ENCODE results near the gene LRMDA.

LRMDA gene

GRCh38 chr10:76318211-76318610, 886.8 kb downstream of the LRMDA start:
- no peaks in the 10 kb centered on the region for H3K9me3 ChIP-seq (ENCODE audit: insufficient read depth, low read depth, low read length)
- H3K9me2 ChIP-seq (replicated peaks; ENCODE audit: low read depth, low read length) = no peaks in the 10 kb centered on the region
- H3K36me3 ChIP-seq (ENCODE audit: insufficient read depth, low read length) = no peaks in the 10 kb centered on the region
- no peaks in the 10 kb centered on the region for H3K27me3 ChIP-seq (ENCODE audit: insufficient read depth, low read length, poor library complexity, severe bottlenecking)
- no peak overlapping the region for H3K4me2 ChIP-seq (ENCODE audit: low read depth, low read length, poor library complexity, severe bottlenecking)
- H2AFZ ChIP-seq (ENCODE audit: low read length) = no peak overlapping the region
- no peaks in the 10 kb centered on the region for H4K20me1 ChIP-seq (ENCODE audit: insufficient read depth, low read length, poor library complexity, severe bottlenecking)
- H3K4me1 ChIP-seq (ENCODE audit: insufficient read depth, low read length, poor library complexity, severe bottlenecking) = no peaks in the 10 kb centered on the region
- H3K79me2 ChIP-seq (ENCODE audit: insufficient read depth, low read length) = no peaks in the 10 kb centered on the region
- H3K9ac ChIP-seq (ENCODE audit: low read depth, low read length, poor library complexity, severe bottlenecking) = no peak overlapping the region
- no peak overlapping the region for H3K4me3 ChIP-seq (ENCODE audit: low read length, poor library complexity, severe bottlenecking)
- no peak for TF ChIP-seq EZH2phosphoT487 (IDR thresholded peaks at IDR 0.05; ENCODE audit: borderline replicate concordance)
- TF ChIP-seq, protein P1, sequence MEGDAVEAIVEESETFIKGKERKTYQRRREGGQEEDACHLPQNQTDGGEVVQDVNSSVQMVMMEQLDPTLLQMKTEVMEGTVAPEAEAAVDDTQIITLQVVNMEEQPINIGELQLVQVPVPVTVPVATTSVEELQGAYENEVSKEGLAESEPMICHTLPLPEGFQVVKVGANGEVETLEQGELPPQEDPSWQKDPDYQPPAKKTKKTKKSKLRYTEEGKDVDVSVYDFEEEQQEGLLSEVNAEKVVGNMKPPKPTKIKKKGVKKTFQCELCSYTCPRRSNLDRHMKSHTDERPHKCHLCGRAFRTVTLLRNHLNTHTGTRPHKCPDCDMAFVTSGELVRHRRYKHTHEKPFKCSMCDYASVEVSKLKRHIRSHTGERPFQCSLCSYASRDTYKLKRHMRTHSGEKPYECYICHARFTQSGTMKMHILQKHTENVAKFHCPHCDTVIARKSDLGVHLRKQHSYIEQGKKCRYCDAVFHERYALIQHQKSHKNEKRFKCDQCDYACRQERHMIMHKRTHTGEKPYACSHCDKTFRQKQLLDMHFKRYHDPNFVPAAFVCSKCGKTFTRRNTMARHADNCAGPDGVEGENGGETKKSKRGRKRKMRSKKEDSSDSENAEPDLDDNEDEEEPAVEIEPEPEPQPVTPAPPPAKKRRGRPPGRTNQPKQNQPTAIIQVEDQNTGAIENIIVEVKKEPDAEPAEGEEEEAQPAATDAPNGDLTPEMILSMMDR (conservative IDR thresholded peaks at IDR 0.05; ENCODE audit: low read length) = no peak
- H3F3A ChIP-seq (ENCODE audit: low read depth) = no peaks in the 10 kb centered on the region

GRCh38 chr10:76319661-76320060, 888.2 kb downstream of the LRMDA start:
- no peak overlapping the region for H3K9ac ChIP-seq (ENCODE audit: low read depth, low read length, poor library complexity, severe bottlenecking)

GRCh38 chr10:76324283-76324682, 892.9 kb downstream of the LRMDA start:
- H3F3A ChIP-seq (ENCODE audit: low read depth) = no peaks in the 10 kb centered on the region
- no peaks in the 10 kb centered on the region for H3K9me2 ChIP-seq (replicated peaks; ENCODE audit: low read depth, low read length)
- no peaks in the 10 kb centered on the region for H4K20me1 ChIP-seq (ENCODE audit: insufficient read depth, low read length, poor library complexity, severe bottlenecking)
- no peak overlapping the region for H3K9ac ChIP-seq (ENCODE audit: low read depth, low read length, poor library complexity, severe bottlenecking)
- H3K4me3 ChIP-seq (ENCODE audit: low read length, poor library complexity, severe bottlenecking) = no peak overlapping the region
- no peaks in the 10 kb centered on the region for H3K79me2 ChIP-seq (ENCODE audit: insufficient read depth, low read length)
- H2AFZ ChIP-seq (ENCODE audit: low read length) = no peak overlapping the region
- no peaks in the 10 kb centered on the region for H3K9me3 ChIP-seq (ENCODE audit: insufficient read depth, low read depth, low read length)
- H3K4me2 ChIP-seq (ENCODE audit: low read depth, low read length, poor library complexity, severe bottlenecking) = no peak overlapping the region
- H3K36me3 ChIP-seq (ENCODE audit: insufficient read depth, low read length) = no peaks in the 10 kb centered on the region
- no peaks in the 10 kb centered on the region for H3K4me1 ChIP-seq (ENCODE audit: insufficient read depth, low read length, poor library complexity, severe bottlenecking)
- no peak for TF ChIP-seq EZH2phosphoT487 (IDR thresholded peaks at IDR 0.05; ENCODE audit: borderline replicate concordance)
- TF ChIP-seq, protein P1 (conservative IDR thresholded peaks at IDR 0.05; ENCODE audit: low read length) = no peak
- no peaks in the 10 kb centered on the region for H3K27me3 ChIP-seq (ENCODE audit: insufficient read depth, low read length, poor library complexity, severe bottlenecking)

More at GRCh38 chr10:76319661-76320060, 888.2 kb downstream of the LRMDA start:
- H3K27me3 ChIP-seq (ENCODE audit: insufficient read depth, low read length, poor library complexity, severe bottlenecking) = no peaks in the 10 kb centered on the region
- no peak overlapping the region for H3K4me2 ChIP-seq (ENCODE audit: low read depth, low read length, poor library complexity, severe bottlenecking)
- TF ChIP-seq EZH2phosphoT487 (IDR thresholded peaks at IDR 0.05; ENCODE audit: borderline replicate concordance) = no peak
- TF ChIP-seq, protein P1 (conservative IDR thresholded peaks at IDR 0.05; ENCODE audit: low read length) = no peak
- no peak overlapping the region for H2AFZ ChIP-seq (ENCODE audit: low read length)
- no peaks in the 10 kb centered on the region for H3K9me3 ChIP-seq (ENCODE audit: insufficient read depth, low read depth, low read length)
- H3K9me2 ChIP-seq (replicated peaks; ENCODE audit: low read depth, low read length) = no peaks in the 10 kb centered on the region
- H4K20me1 ChIP-seq (ENCODE audit: insufficient read depth, low read length, poor library complexity, severe bottlenecking) = no peaks in the 10 kb centered on the region
- no peak overlapping the region for H3K4me3 ChIP-seq (ENCODE audit: low read length, poor library complexity, severe bottlenecking)
- no peaks in the 10 kb centered on the region for H3K79me2 ChIP-seq (ENCODE audit: insufficient read depth, low read length)
- H3K36me3 ChIP-seq (ENCODE audit: insufficient read depth, low read length) = no peaks in the 10 kb centered on the region
- no peaks in the 10 kb centered on the region for H3F3A ChIP-seq (ENCODE audit: low read depth)
- H3K4me1 ChIP-seq (ENCODE audit: insufficient read depth, low read length, poor library complexity, severe bottlenecking) = no peaks in the 10 kb centered on the region

Data from Loucy (cell line).